ENCODE measurements around the gene LPIN1. TPM values are rescaled to one million over a fixed set of nuclear protein-coding genes. Genes with fewer than 3 reads are reported as not detected.

LPIN1 gene
- total and polyA plus RNA-seq, 2 of the 13 experiments (the other 11 are each of a cell fraction or from before 2014, with no cell fraction given): 9.7 to 19.4 TPM

GRCh38 chr2:11746807-11747459, 501 bp downstream of the LPIN1 start (continued):
- TF ChIP-seq SAFB2 (CRISPR knock-in tag; IDR thresholded peaks at IDR 0.05; ENCODE audit: borderline replicate concordance, low read depth) (no peak; the same call in 1 of the 2 replicates), ZFP1 (CRISPR knock-in tag; IDR thresholded peaks at IDR 0.05) (no peak), ZNF567 (CRISPR knock-in tag; IDR thresholded peaks at IDR 0.05; ENCODE audit: borderline replicate concordance) (no peak), ZNF772 (CRISPR knock-in tag; IDR thresholded peaks at IDR 0.05) (peak; percentile 63; the same call in 1 of the 2 replicates), ZNF253 (CRISPR knock-in tag; IDR thresholded peaks at IDR 0.05; ENCODE audit: borderline replicate concordance) (peak; percentile 65; the same call in 1 of the 2 replicates), ZNF530 (CRISPR knock-in tag; IDR thresholded peaks at IDR 0.05; ENCODE audit: low read depth) (no peak), LBX2 (CRISPR knock-in tag; IDR thresholded peaks at IDR 0.05; ENCODE audit: borderline replicate concordance) (no peak), HDAC1 (CRISPR knock-in tag; IDR thresholded peaks at IDR 0.05) (no peak), ZNF75D (CRISPR knock-in tag; IDR thresholded peaks at IDR 0.05; ENCODE audit: borderline replicate concordance) (no peak), HNF4G (IDR thresholded peaks at IDR 0.05; ENCODE audit: borderline replicate concordance, low read depth, low read length) (0 out of 2 replicates have a peak, but pooled peaks have one; percentile 11), HNF4G (CRISPR knock-in tag; IDR thresholded peaks at IDR 0.05; ENCODE audit: borderline replicate concordance, low read depth) (no peak), FOXK1 (CRISPR knock-in tag; IDR thresholded peaks at IDR 0.05; ENCODE audit: borderline replicate concordance, low read depth) (no peak), ZBTB4 (CRISPR knock-in tag; IDR thresholded peaks at IDR 0.05; ENCODE audit: borderline replicate concordance) (no peak), KDM2A (CRISPR knock-in tag; IDR thresholded peaks at IDR 0.05; ENCODE audit: borderline replicate concordance, low read depth) (no peak), SKI (IDR thresholded peaks at IDR 0.05; ENCODE audit: partially characterized antibody) (no peak), ZNF790 (CRISPR knock-in tag; IDR thresholded peaks at IDR 0.05; ENCODE audit: borderline replicate concordance) (peak; percentile 67; the same call in 1 of the 2 replicates), KLF16 (CRISPR knock-in tag; IDR thresholded peaks at IDR 0.05) (no peak), ZSCAN25 (CRISPR knock-in tag; IDR thresholded peaks at IDR 0.05) (no peak), CENPT (CRISPR knock-in tag; IDR thresholded peaks at IDR 0.05; ENCODE audit: low read depth) (no peak), ATAD3A (CRISPR knock-in tag; IDR thresholded peaks at IDR 0.05) (no peak)
- TF ChIP-seq, protein P1, sequence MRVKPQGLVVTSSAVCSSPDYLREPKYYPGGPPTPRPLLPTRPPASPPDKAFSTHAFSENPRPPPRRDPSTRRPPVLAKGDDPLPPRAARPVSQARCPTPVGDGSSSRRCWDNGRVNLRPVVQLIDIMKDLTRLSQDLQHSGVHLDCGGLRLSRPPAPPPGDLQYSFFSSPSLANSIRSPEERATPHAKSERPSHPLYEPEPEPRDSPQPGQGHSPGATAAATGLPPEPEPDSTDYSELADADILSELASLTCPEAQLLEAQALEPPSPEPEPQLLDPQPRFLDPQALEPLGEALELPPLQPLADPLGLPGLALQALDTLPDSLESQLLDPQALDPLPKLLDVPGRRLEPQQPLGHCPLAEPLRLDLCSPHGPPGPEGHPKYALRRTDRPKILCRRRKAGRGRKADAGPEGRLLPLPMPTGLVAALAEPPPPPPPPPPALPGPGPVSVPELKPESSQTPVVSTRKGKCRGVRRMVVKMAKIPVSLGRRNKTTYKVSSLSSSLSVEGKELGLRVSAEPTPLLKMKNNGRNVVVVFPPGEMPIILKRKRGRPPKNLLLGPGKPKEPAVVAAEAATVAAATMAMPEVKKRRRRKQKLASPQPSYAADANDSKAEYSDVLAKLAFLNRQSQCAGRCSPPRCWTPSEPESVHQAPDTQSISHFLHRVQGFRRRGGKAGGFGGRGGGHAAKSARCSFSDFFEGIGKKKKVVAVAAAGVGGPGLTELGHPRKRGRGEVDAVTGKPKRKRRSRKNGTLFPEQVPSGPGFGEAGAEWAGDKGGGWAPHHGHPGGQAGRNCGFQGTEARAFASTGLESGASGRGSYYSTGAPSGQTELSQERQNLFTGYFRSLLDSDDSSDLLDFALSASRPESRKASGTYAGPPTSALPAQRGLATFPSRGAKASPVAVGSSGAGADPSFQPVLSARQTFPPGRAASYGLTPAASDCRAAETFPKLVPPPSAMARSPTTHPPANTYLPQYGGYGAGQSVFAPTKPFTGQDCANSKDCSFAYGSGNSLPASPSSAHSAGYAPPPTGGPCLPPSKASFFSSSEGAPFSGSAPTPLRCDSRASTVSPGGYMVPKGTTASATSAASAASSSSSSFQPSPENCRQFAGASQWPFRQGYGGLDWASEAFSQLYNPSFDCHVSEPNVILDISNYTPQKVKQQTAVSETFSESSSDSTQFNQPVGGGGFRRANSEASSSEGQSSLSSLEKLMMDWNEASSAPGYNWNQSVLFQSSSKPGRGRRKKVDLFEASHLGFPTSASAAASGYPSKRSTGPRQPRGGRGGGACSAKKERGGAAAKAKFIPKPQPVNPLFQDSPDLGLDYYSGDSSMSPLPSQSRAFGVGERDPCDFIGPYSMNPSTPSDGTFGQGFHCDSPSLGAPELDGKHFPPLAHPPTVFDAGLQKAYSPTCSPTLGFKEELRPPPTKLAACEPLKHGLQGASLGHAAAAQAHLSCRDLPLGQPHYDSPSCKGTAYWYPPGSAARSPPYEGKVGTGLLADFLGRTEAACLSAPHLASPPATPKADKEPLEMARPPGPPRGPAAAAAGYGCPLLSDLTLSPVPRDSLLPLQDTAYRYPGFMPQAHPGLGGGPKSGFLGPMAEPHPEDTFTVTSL (CRISPR knock-in tag; IDR thresholded peaks at IDR 0.05; ENCODE audit: borderline replicate concordance): no peak
